OCI-LY3 (cell line): ENCODE data around the gene SYNPO.

Experiments used
- H2AFZ ChIP-seq: fragments of 200-600, 300-600 bp; shearing (Covaris generic); 2 replicates; pipeline ENCODE4 v1.6.0; 2014; ENCODE audit warnings: antibody characterized with exemption, low read depth, low read length
- H3K27ac ChIP-seq: fragments of 200-600, 300-600 bp; sonication (generic); 2 replicates; pipeline ENCODE4 v1.5.1; 2014; ENCODE audit warnings: mild to moderate bottlenecking, low read length, moderate library complexity, mixed read lengths
- H3K27me3 ChIP-seq: fragments of 200-600, 300-600 bp; sonication (generic); 2 replicates; pipeline ENCODE4 v1.6.1; 2014; ENCODE audit warnings: low read depth, low read length, mixed read lengths
- H3K36me3 ChIP-seq: fragments of 200-600, 300-600 bp; sonication (generic); replicated peaks from 2 replicates; pipeline ENCODE3; 2014; ENCODE audit warnings: low read depth, low read length, mixed read lengths
- H3K4me1 ChIP-seq: fragments of 300-600, 200-600 bp; sonication (generic); 2 replicates; pipeline ENCODE4 v1.6.1; 2014; ENCODE audit warnings: low read length, mixed read lengths
- H3K4me2 ChIP-seq: fragments of 200-600, 300-600 bp; sonication (generic); 2 replicates; pipeline ENCODE4 v1.6.1; 2014; ENCODE audit warnings: low read length, mixed read lengths
- H3K4me3 ChIP-seq: fragments of 300-600, 200-600 bp; sonication (generic); 2 replicates; pipeline ENCODE4 v1.5.1; 2014; ENCODE audit warnings: antibody characterized with exemption, mild to moderate bottlenecking, low read length, moderate library complexity
- H3K79me2 ChIP-seq: fragments of 300-600, 200-600 bp; shearing (Covaris generic); 2 replicates; pipeline ENCODE4 v1.6.1; 2014; ENCODE audit warnings: mild to moderate bottlenecking, low read length, mixed read lengths
- H3K9ac ChIP-seq: fragments of 300-600, 200-600 bp; shearing (Covaris generic); 2 replicates; pipeline ENCODE4 v1.6.0; 2014; ENCODE audit warnings: mild to moderate bottlenecking, low read length, moderate library complexity
- H3K9me3 ChIP-seq: fragments of 200-600, 300-600 bp; shearing (Covaris generic); 2 replicates; pipeline ENCODE4 v1.6.1; 2014; ENCODE audit warnings: low read length, mixed read lengths; ENCODE audit not compliant: insufficient read depth
- H4K20me1 ChIP-seq: fragments of 200-600, 300-600 bp; sonication (generic); 2 replicates; pipeline ENCODE4 v1.6.1; 2016; ENCODE audit warnings: low read length, mixed read lengths; ENCODE audit not compliant: insufficient read depth
- CTCF ChIP-seq: fragments of 200-600, 300-600 bp; sonication (generic); IDR thresholded peaks from 2 replicates; pipeline ENCODE4 v1.5.1; 2014; ENCODE audit warnings: antibody characterized with exemption, low read length, low read depth
- EZH2phosphoT487 ChIP-seq: fragments of 200-600 bp; shearing (Covaris generic); IDR thresholded peaks from 2 replicates; pipeline ENCODE4 v1.6.1; 2018; ENCODE audit warnings: antibody characterized with exemption, mixed run types, low read depth

Gene SYNPO

GRCh38 chr5:150625831-150626746 is 14.4 kb upstream of the SYNPO start:
- peak overlapping the region; percentile 93 for H3K4me3 ChIP-seq
- H3K27me3 ChIP-seq = no peaks in the 10 kb centered on the region
- H3K36me3 ChIP-seq = peaks cover 6% of the 10 kb centered on the region
- TF ChIP-seq EZH2phosphoT487 (no peak), CTCF (no peak)
- H3K4me2 ChIP-seq = peak overlapping the region; percentile 81
- peaks cover 29% of the 10 kb centered on the region for H3K79me2 ChIP-seq
- H3K27ac ChIP-seq = peak overlapping the region; percentile 60
- H2AFZ ChIP-seq = no peak overlapping the region
- no peaks in the 10 kb centered on the region for H4K20me1 ChIP-seq
- peak overlapping the region; percentile 81 for H3K9ac ChIP-seq
- H3K9me3 ChIP-seq = no peaks in the 10 kb centered on the region
- peaks cover 42% of the 10 kb centered on the region for H3K4me1 ChIP-seq

- Histone ChIP-seq H3K4me3 (peak overlapping the region; percentile 93), H3K9ac (peak overlapping the region; percentile 81; the same call in 1 of the 2 replicates), H3K79me2 (peaks cover 29% of the 10 kb centered on the region), H3K27me3 (no peaks in the 10 kb centered on the region), H3K4me2 (peak overlapping the region; percentile 81), H3K4me1 (peaks cover 42% of the 10 kb centered on the region), H4K20me1 (no peaks in the 10 kb centered on the region), H3K9me3 (no peaks in the 10 kb centered on the region), H3K36me3 (peaks cover 6% of the 10 kb centered on the region), H3K27ac (peak overlapping the region; percentile 60; the same call in 1 of the 2 replicates), H2AFZ (no peak overlapping the region)
- TF ChIP-seq CTCF = no peak
- no peak for TF ChIP-seq EZH2phosphoT487
Observed at GRCh38 chr5:150626853-150627276, 13.6 kb upstream of the SYNPO start.

GRCh38 chr5:150627731-150628545 is 12.5 kb upstream of the SYNPO start:
- no peak overlapping the region for H3K9ac ChIP-seq
- H3K27me3 ChIP-seq = no peaks in the 10 kb centered on the region
- peaks cover 29% of the 10 kb centered on the region for H3K79me2 ChIP-seq
- H2AFZ ChIP-seq = no peak overlapping the region
- H3K36me3 ChIP-seq = peaks cover 6% of the 10 kb centered on the region
- H3K4me3 ChIP-seq = no peak overlapping the region
- TF ChIP-seq EZH2phosphoT487 (no peak), CTCF (no peak)
- H3K4me1 ChIP-seq = peaks cover 37% of the 10 kb centered on the region
- no peaks in the 10 kb centered on the region for H3K9me3 ChIP-seq
- no peak overlapping the region for H3K27ac ChIP-seq
- H4K20me1 ChIP-seq = no peaks in the 10 kb centered on the region
- H3K4me2 ChIP-seq = no peak overlapping the region

- no peak for TF ChIP-seq EZH2phosphoT487
- no peak for TF ChIP-seq CTCF
- no peak overlapping the region for H3K4me3 ChIP-seq
Observed at GRCh38 chr5:150628936-150629485, 11.4 kb upstream of the SYNPO start.

More at GRCh38 chr5:150628936-150629485, 11.4 kb upstream of the SYNPO start:
- no peaks in the 10 kb centered on the region for H4K20me1 ChIP-seq
- no peak overlapping the region for H2AFZ ChIP-seq
- peaks cover 6% of the 10 kb centered on the region for H3K36me3 ChIP-seq
- H3K27ac ChIP-seq = no peak overlapping the region
- no peak overlapping the region for H3K9ac ChIP-seq
- H3K4me2 ChIP-seq = no peak overlapping the region
- peaks cover 29% of the 10 kb centered on the region for H3K79me2 ChIP-seq
- H3K4me1 ChIP-seq = peaks cover 26% of the 10 kb centered on the region
- no peaks in the 10 kb centered on the region for H3K27me3 ChIP-seq
- H3K9me3 ChIP-seq = no peaks in the 10 kb centered on the region
